Effector memory CD4-positive, alpha-beta T cell (primary cell): ENCODE results near the gene TXLNA.

Source experiments
- DNase-seq, 3 donors: peaks; one replicate each; pipeline ENCODE4 v3.0.0-alpha.2; 2020
- H3K27ac ChIP-seq: 2 replicates; pipeline ENCODE4 v1.7.0; 2013; ENCODE audit warnings: mild to moderate bottlenecking, low read length, moderate library complexity; ENCODE audit not compliant: insufficient read depth, poor library complexity, severe bottlenecking
- H3K27me3 ChIP-seq: replicated peaks from 2 replicates; pipeline ENCODE4 v1.7.0; 2013; ENCODE audit warnings: mild to moderate bottlenecking, low read length; ENCODE audit not compliant: insufficient read depth, control insufficient read depth, poor library complexity, severe bottlenecking
- H3K36me3 ChIP-seq: 2 replicates; pipeline ENCODE4 v1.7.0; 2013; ENCODE audit warnings: mild to moderate bottlenecking, low read length, moderate library complexity; ENCODE audit not compliant: control insufficient read depth, insufficient read depth
- H3K4me1 ChIP-seq: 2 replicates; pipeline ENCODE4 v1.7.0; 2013; ENCODE audit warnings: low read length, mild to moderate bottlenecking; ENCODE audit not compliant: control insufficient read depth, insufficient read depth, poor library complexity, severe bottlenecking
- H3K4me3 ChIP-seq: 2 replicates; pipeline ENCODE4 v1.7.0; 2013; ENCODE audit warnings: low read length, low read depth, mild to moderate bottlenecking; ENCODE audit not compliant: insufficient read depth, poor library complexity, severe bottlenecking
- H3K9me3 ChIP-seq: 2 replicates; pipeline ENCODE4 v1.7.0; 2013; ENCODE audit warnings: mild to moderate bottlenecking, low read length, moderate library complexity; ENCODE audit not compliant: control insufficient read depth

TXLNA gene

GRCh38 chr1:32208469-32208868 is 29.0 kb downstream of the TXLNA start:
- Histone ChIP-seq H3K9me3 (no peaks in the 10 kb centered on the region), H3K4me1 (peaks cover 14% of the 10 kb centered on the region), H3K4me3 (no peak overlapping the region), H3K36me3 (no peaks in the 10 kb centered on the region), H3K27me3 (no peaks in the 10 kb centered on the region), H3K27ac (no peak overlapping the region)
- DNase-seq, result no peak

- Histone ChIP-seq H3K4me1 (peaks cover 14% of the 10 kb centered on the region), H3K36me3 (no peaks in the 10 kb centered on the region), H3K27ac (no peak within 1 kb of the TSS), H3K27me3 (no peaks in the 10 kb centered on the region), H3K4me3 (no peak within 1 kb of the TSS), H3K9me3 (no peaks in the 10 kb centered on the region)
- DNase-seq, result no peak
Observed at GRCh38 chr1:32208891-32209328, 29.4 kb downstream of the TXLNA start, which contains the start of gene DCDC2B. Gene DCDC2B, plus strand, starts transcription at chr1:32209089. Its CDS starts 5 bp downstream, at chr1:32209094.

- no peak overlapping the region for H3K4me3 ChIP-seq
- H3K9me3 ChIP-seq, result no peaks in the 10 kb centered on the region
- peaks cover 12% of the 10 kb centered on the region for H3K36me3 ChIP-seq
- H3K27ac ChIP-seq, result peak overlapping the region; percentile 6
- peak; percentile 21 to 40 (median 29) for DNase-seq
- peaks cover 13% of the 10 kb centered on the region for H3K4me1 ChIP-seq
- H3K27me3 ChIP-seq, result no peaks in the 10 kb centered on the region
Observed at GRCh38 chr1:32215629-32216480, 36.4 kb downstream of the TXLNA start.

- no peaks in the 10 kb centered on the region for H3K27me3 ChIP-seq
- H3K9me3 ChIP-seq, result no peaks in the 10 kb centered on the region
- no peak overlapping the region for H3K27ac ChIP-seq
- H3K4me1 ChIP-seq, result peaks cover 19% of the 10 kb centered on the region
- H3K4me3 ChIP-seq, result no peak overlapping the region
- H3K36me3 ChIP-seq, result peaks cover 12% of the 10 kb centered on the region
- DNase-seq, result no peak
Observed at GRCh38 chr1:32216566-32216965, 37.1 kb downstream of the TXLNA start.

- H3K36me3 ChIP-seq, result peaks cover 12% of the 10 kb centered on the region
- H3K9me3 ChIP-seq, result no peaks in the 10 kb centered on the region
- H3K27me3 ChIP-seq, result no peaks in the 10 kb centered on the region
- H3K4me1 ChIP-seq, result peaks cover 31% of the 10 kb centered on the region
- no peak overlapping the region for H3K27ac ChIP-seq
- no peak overlapping the region for H3K4me3 ChIP-seq
- DNase-seq, result no peak
Observed at GRCh38 chr1:32219022-32219421, 39.5 kb downstream of the TXLNA start.

GRCh38 chr1:32220746-32221580 is 41.5 kb downstream of the TXLNA start:
- no peaks in the 10 kb centered on the region for H3K9me3 ChIP-seq
- peak overlapping the region; percentile 70 for H3K4me3 ChIP-seq
- H3K27ac ChIP-seq, result peak overlapping the region; percentile 96
- H3K4me1 ChIP-seq, result peaks cover 25% of the 10 kb centered on the region
- no peak for DNase-seq
- no peaks in the 10 kb centered on the region for H3K27me3 ChIP-seq
- peaks cover 11% of the 10 kb centered on the region for H3K36me3 ChIP-seq

GRCh38 chr1:32221581-32221979 is 42.1 kb downstream of the TXLNA start:
- Histone ChIP-seq H3K4me1 (peaks cover 20% of the 10 kb centered on the region), H3K9me3 (no peaks in the 10 kb centered on the region), H3K4me3 (peak overlapping the region; percentile 70), H3K36me3 (peaks cover 16% of the 10 kb centered on the region), H3K27me3 (no peaks in the 10 kb centered on the region), H3K27ac (peak overlapping the region; percentile 96)
- DNase-seq, result no peak

- H3K4me1 ChIP-seq, result peaks cover 20% of the 10 kb centered on the region
- H3K9me3 ChIP-seq, result no peaks in the 10 kb centered on the region
- peak within 1 kb of the TSS; percentile 70 for H3K4me3 ChIP-seq
- peaks cover 10% of the 10 kb centered on the region for H3K36me3 ChIP-seq
- H3K27me3 ChIP-seq, result no peaks in the 10 kb centered on the region
- H3K27ac ChIP-seq, result peak within 1 kb of the TSS; percentile 96
- DNase-seq, result peak; percentile 85 to 91 (median 86)
Observed at GRCh38 chr1:32221980-32222755, 42.7 kb downstream of the TXLNA start, which contains the start of the genes EIF3I and TMEM234. Gene EIF3I, plus strand, starts transcription at chr1:32222407. Its CDS starts 35 bp downstream, at chr1:32222442. Gene TMEM234, minus strand, starts transcription at chr1:32222353. Its CDS starts 31 bp downstream, at chr1:32222322.

- no peaks in the 10 kb centered on the region for H3K27me3 ChIP-seq
- H3K27ac ChIP-seq, result peak overlapping the region; percentile 40
- H3K9me3 ChIP-seq, result no peaks in the 10 kb centered on the region
- H3K4me3 ChIP-seq, result no peak overlapping the region
- DNase-seq, result no peak
- H3K4me1 ChIP-seq, result peaks cover 20% of the 10 kb centered on the region
- peaks cover 16% of the 10 kb centered on the region for H3K36me3 ChIP-seq
Observed at GRCh38 chr1:32223683-32224082, 44.2 kb downstream of the TXLNA start.
